Esophagus squamous epithelium (tissue), 5 donors: ENCODE results near the gene TSPAN18. TPM values are rescaled to one million over a fixed set of nuclear protein-coding genes. Genes with fewer than 3 reads are reported as not detected.
A peak's percentile ranks its signal among the peaks of the same experiment; 100 is the strongest.

Experiments used
- DNase-seq: peaks from one replicate; lab custom pipeline; 2025; lab: John Stamatoyannopoulos, UW
- H3K27ac ChIP-seq, 4 donors: fragments of 200-600 bp; sonication (generic); one replicate each; pipeline ENCODE4 v1.5.1; 2016 to 2019; ENCODE audit warnings: mild to moderate bottlenecking in 1 of 4
- H3K27me3 ChIP-seq, 4 donors: fragments of 200-600 bp; sonication (generic); 1 replicate in 3 of 4; 2 replicates in 1 of 4; pipeline versions ENCODE4 v1.5.1 to v1.6.0; 2017 to 2021; ENCODE audit warnings: antibody characterized with exemption in 1 of 4
- H3K36me3 ChIP-seq, 3 donors: fragments of 200-600 bp; sonication (generic); one replicate each; pipeline ENCODE4 v1.5.1; 2016 to 2019
- H3K4me1 ChIP-seq, 3 donors: fragments of 200-600 bp; sonication (generic); one replicate each; pipeline ENCODE4 v1.5.1; 2017 to 2019
- H3K4me3 ChIP-seq, 4 donors: fragments of 200-600 bp; sonication (generic); 1 replicate in 3 of 4; 2 replicates in 1 of 4; pipeline ENCODE4 v1.5.1; 2016 to 2019; ENCODE audit warnings: mild to moderate bottlenecking in 2 of 4, moderate library complexity in 1 of 4
- H3K9me3 ChIP-seq, 3 donors: fragments of 200-600 bp; sonication (generic); one replicate each; pipeline ENCODE4 v1.5.1; 2016 to 2019
- CTCF ChIP-seq, 6 experiments: fragments of 450-650 bp in 4 of 6; fragments of 200-600 bp in 2 of 6; sonication (generic) in 2 of 6; IDR thresholded peaks; one replicate each; pipeline ENCODE4 v1.5.1; 2016 to 2019; ENCODE audit warnings: antibody characterized with exemption in 6 of 6, mild to moderate bottlenecking in 4 of 6, moderate library complexity in 4 of 6
- POLR2A ChIP-seq, 4 donors: fragments of 450-650 bp; IDR thresholded peaks; one replicate each; pipeline ENCODE4 v1.6.1; 2017; ENCODE audit warnings: antibody characterized with exemption in 4 of 4, mild to moderate bottlenecking in 4 of 4, moderate library complexity in 3 of 4
- WGBS, 2 donors: methylation state at CpG; one replicate each; pipeline ENCODE4 v1.1.5; 2018; 5-methylcytosine and 5-hydroxymethylcytosine counted together
- intact Hi-C: fragments of 100-400 bp; cut with DNase I; formaldehyde crosslinking; loops from one replicate; pipeline ENCODE4 v1.15.0; 2022
- total RNA-seq, 4 donors: library from RNA; depleted of rRNA; stranded (reverse); fragments of >200 nt; gene quantifications; one replicate each; pipeline ENCODE4 v1.1.0, GENCODE V29; 2016
- donor health status: DM: yes; HTN: yes; CAD: no.

TSPAN18 gene
- total RNA-seq, 4 donors from 2014 or later, result 0.80 to 4.4 (median 2.0) TPM

- WGBS, 2 donors, result 85 to 87% methylated on average over 10 of the region's 10 CpGs
- intact Hi-C loops, result no loop called here
- TF ChIP-seq CTCF (IDR thresholded peaks at IDR 0.05), result no peak
- no peak for TF ChIP-seq POLR2A (IDR thresholded peaks at IDR 0.05)
- peaks cover 0 to 22% (median 0%) of the 10 kb centered on the region in 4 donors for H3K27me3 ChIP-seq
- H3K4me3 ChIP-seq, result no peak overlapping the region
- peaks cover 0 to 27% (median 11%) of the 10 kb centered on the region in 3 donors for H3K4me1 ChIP-seq
- DNase-seq, result no peak
- no peaks in the 10 kb centered on the region for H3K9me3 ChIP-seq
- H3K36me3 ChIP-seq, result no peaks in the 10 kb centered on the region
- H3K27ac ChIP-seq, result peak overlapping the region in 2 of 4 donors; percentile 24 to 70
These were observed 105.7 kb downstream of the TSPAN18 start for GRCh38 chr11:44832452-44832851.

- Histone ChIP-seq H3K27me3 (peaks cover 0 to 26% (median 0%) of the 10 kb centered on the region in 4 donors), H3K4me3 (no peak overlapping the region), H3K27ac (peak overlapping the region; percentile 27 to 77 (median 72)), H3K36me3 (no peaks in the 10 kb centered on the region), H3K4me1 (peaks cover 0 to 27% (median 11%) of the 10 kb centered on the region in 3 donors), H3K9me3 (no peaks in the 10 kb centered on the region)
- no peak for TF ChIP-seq CTCF (IDR thresholded peaks at IDR 0.05)
- no peak for TF ChIP-seq POLR2A (IDR thresholded peaks at IDR 0.05)
- intact Hi-C loops, result no loop called here
- no peak for DNase-seq
- 67 to 72% methylated on average over 5 to 6 of the region's 6 CpGs for WGBS, 2 donors
These were observed 106.6 kb downstream of the TSPAN18 start for GRCh38 chr11:44833221-44833876.

GRCh38 chr11:44833877-44834452 is 107.2 kb downstream of the TSPAN18 start:
- WGBS, 2 donors, result 19 to 26% methylated on average over 6 to 8 of the region's 8 CpGs
- Histone ChIP-seq H3K9me3 (no peaks in the 10 kb centered on the region), H3K4me3 (no peak overlapping the region), H3K4me1 (peaks cover 0 to 27% (median 11%) of the 10 kb centered on the region in 3 donors), H3K36me3 (no peaks in the 10 kb centered on the region), H3K27me3 (peaks cover 0 to 30% (median 0%) of the 10 kb centered on the region in 4 donors), H3K27ac (peak overlapping the region; percentile 27 to 77 (median 72))
- TF ChIP-seq CTCF (IDR thresholded peaks at IDR 0.05), result no peak
- no peak for TF ChIP-seq POLR2A (IDR thresholded peaks at IDR 0.05)
- intact Hi-C loops, result no loop called here
- DNase-seq, result no peak

GRCh38 chr11:44834846-44835245 is 108.1 kb downstream of the TSPAN18 start:
- intact Hi-C loops, result no loop called here
- H3K4me3 ChIP-seq, result no peak overlapping the region
- H3K27ac ChIP-seq, result peak overlapping the region; percentile 2 to 77 (median 72)
- WGBS, 2 donors, result 61 to 78% methylated on average over 1 to 6 of the region's 6 CpGs
- H3K36me3 ChIP-seq, result no peaks in the 10 kb centered on the region
- TF ChIP-seq CTCF (IDR thresholded peaks at IDR 0.05) (no peak), POLR2A (IDR thresholded peaks at IDR 0.05) (no peak)
- no peaks in the 10 kb centered on the region for H3K9me3 ChIP-seq
- peaks cover 0 to 30% (median 11%) of the 10 kb centered on the region in 3 donors for H3K4me1 ChIP-seq
- peaks cover 0 to 39% (median 0%) of the 10 kb centered on the region in 4 donors for H3K27me3 ChIP-seq
- no peak for DNase-seq

- peak overlapping the region in 3 of 4 donors; percentile 70 to 77 (median 73) for H3K27ac ChIP-seq
- H3K4me1 ChIP-seq, result peaks cover 0 to 35% (median 11%) of the 10 kb centered on the region in 3 donors
- 72 to 78% methylated on average over 3 to 4 of the region's 4 CpGs for WGBS, 2 donors
- H3K9me3 ChIP-seq, result no peaks in the 10 kb centered on the region
- intact Hi-C loops, result no loop called here
- TF ChIP-seq CTCF (IDR thresholded peaks at IDR 0.05) (no peak), POLR2A (IDR thresholded peaks at IDR 0.05) (no peak)
- H3K27me3 ChIP-seq, result peaks cover 0 to 43% (median 0%) of the 10 kb centered on the region in 4 donors
- DNase-seq, result no peak
- H3K36me3 ChIP-seq, result no peaks in the 10 kb centered on the region
- H3K4me3 ChIP-seq, result no peak overlapping the region
These were observed 108.5 kb downstream of the TSPAN18 start for GRCh38 chr11:44835296-44835695.
